Endodermal cell (in vitro differentiated cells): ENCODE results near the gene MTR. TPM values are rescaled to one million over a fixed set of nuclear protein-coding genes. Genes with fewer than 3 reads are reported as not detected.

Experiments used
- DNase-seq: peaks from one replicate; pipeline ENCODE4 v3.0.0-alpha.2; 2017
- H3K27ac ChIP-seq: 2 replicates; pipeline ENCODE4 v1.5.1; 2013; ENCODE audit warnings: mild to moderate bottlenecking, low read depth, low read length, moderate library complexity
- H3K27me3 ChIP-seq: 2 replicates; pipeline ENCODE4 v1.6.1; 2013; ENCODE audit warnings: mild to moderate bottlenecking, low read length, moderate library complexity; ENCODE audit not compliant: insufficient read depth, control insufficient read depth, poor library complexity, severe bottlenecking
- H3K36me3 ChIP-seq: 2 replicates; pipeline ENCODE4 v1.7.0; 2013; ENCODE audit warnings: mild to moderate bottlenecking, low read length, moderate library complexity; ENCODE audit not compliant: control insufficient read depth, insufficient read depth
- H3K4me1 ChIP-seq: one replicate; pipeline ENCODE4 v1.7.0; 2013; ENCODE audit warnings: low read length; ENCODE audit not compliant: control insufficient read depth, insufficient read depth
- H3K4me3 ChIP-seq: 2 replicates; pipeline ENCODE4 v1.5.1; 2013; ENCODE audit warnings: mild to moderate bottlenecking, low read length, moderate library complexity
- H3K9ac ChIP-seq: 2 replicates; pipeline ENCODE4 v1.6.1; 2013; ENCODE audit warnings: mild to moderate bottlenecking, low read length, moderate library complexity; ENCODE audit not compliant: poor library complexity, severe bottlenecking; ENCODE audit errors: extremely low read depth
- H3K9me3 ChIP-seq: 2 replicates; pipeline ENCODE4 v1.6.1; 2013; ENCODE audit warnings: mild to moderate bottlenecking, low read length, moderate library complexity; ENCODE audit not compliant: control insufficient read depth
- H3K27ac Mint-ChIP-seq: 2 replicates; pipeline ENCODE4 v1.8.0; 2020; ENCODE audit warnings: mixed read lengths
- H3K27me3 Mint-ChIP-seq: 2 replicates; pipeline ENCODE4 v1.8.0; 2021; ENCODE audit warnings: mild to moderate bottlenecking, mixed read lengths; ENCODE audit not compliant: insufficient read depth
- H3K36me3 Mint-ChIP-seq: 2 replicates; pipeline ENCODE4 v1.8.0; 2020; ENCODE audit warnings: low read depth, mixed read lengths
- H3K4me1 Mint-ChIP-seq: 2 replicates; pipeline ENCODE4 v1.8.0; 2020; ENCODE audit warnings: mixed read lengths
- H3K4me3 Mint-ChIP-seq: 2 replicates; pipeline ENCODE4 v1.8.0; 2020; ENCODE audit warnings: mild to moderate bottlenecking, moderate library complexity, mixed read lengths
- H3K9me3 Mint-ChIP-seq: 2 replicates; pipeline ENCODE4 v1.8.0; 2020; ENCODE audit warnings: mild to moderate bottlenecking, mixed read lengths
- CTCF ChIP-seq: fragments of 200-600 bp; sonication (generic); conservative IDR thresholded peaks from 2 replicates; pipeline ENCODE4 v1.5.0; 2021; ENCODE audit warnings: antibody characterized with exemption, mild to moderate bottlenecking
- WGBS, 2 experiments: methylation state at CpG; one replicate each; pipeline versions ENCODE4 v1.1.5 to v1.1.7; 2013; ENCODE audit warnings: missing lambda C conversion rate in 2 of 2, mixed read lengths in 1 of 2; ENCODE audit not compliant: insufficient coverage in 1 of 2, insufficient read length in 1 of 2; 5-methylcytosine and 5-hydroxymethylcytosine counted together
- total RNA-seq, 2 donors: library from RNA; stranded (reverse); fragmentation: NEBNext Ultra II Directional in 1 of 2; extraction: Animal tissue kit (Norgen Biotek cat#: 25700) in 1 of 2; gene quantifications; 2 replicates in 1 of 2; 3 replicates in 1 of 2; pipeline ENCODE4 v1.2.1, GENCODE V29; 2021

The MTR gene
- total RNA-seq, 2 donors from 2014 or later, result 28.5 to 29.5 TPM

GRCh38 chr1:236751935-236752334, 43.2 kb upstream of the MTR start:
- Histone ChIP-seq H3K27me3 (no peaks in the 10 kb centered on the region), H3K4me1 (no peaks in the 10 kb centered on the region), H3K9ac (no peak overlapping the region), H3K9me3 (no peaks in the 10 kb centered on the region), H3K36me3 (no peaks in the 10 kb centered on the region), H3K4me3 (no peak overlapping the region), H3K27ac (no peak overlapping the region)
- H3K9me3 Mint-ChIP-seq, result no peaks in the 10 kb centered on the region
- no peak for TF ChIP-seq CTCF
- no peak for DNase-seq
- no peaks in the 10 kb centered on the region for H3K27me3 Mint-ChIP-seq
- no peak overlapping the region for H3K4me3 Mint-ChIP-seq
- H3K36me3 Mint-ChIP-seq, result no peaks in the 10 kb centered on the region
- WGBS, 2 experiments, result 89 to 90% methylated on average over 4 of the region's 4 CpGs
- H3K27ac Mint-ChIP-seq, result no peak overlapping the region
- no peaks in the 10 kb centered on the region for H3K4me1 Mint-ChIP-seq

GRCh38 chr1:236753516-236753915, 41.6 kb upstream of the MTR start:
- Histone ChIP-seq H3K36me3 (no peaks in the 10 kb centered on the region), H3K9me3 (no peaks in the 10 kb centered on the region), H3K27ac (no peak overlapping the region), H3K27me3 (no peaks in the 10 kb centered on the region), H3K9ac (no peak overlapping the region), H3K4me3 (no peak overlapping the region), H3K4me1 (no peaks in the 10 kb centered on the region)
- no peaks in the 10 kb centered on the region for H3K4me1 Mint-ChIP-seq
- no peaks in the 10 kb centered on the region for H3K36me3 Mint-ChIP-seq
- 71 to 84% methylated on average over 3 to 5 of the region's 5 CpGs for WGBS, 2 experiments
- H3K4me3 Mint-ChIP-seq, result no peak overlapping the region
- peak; percentile 77 for TF ChIP-seq CTCF
- H3K27ac Mint-ChIP-seq, result no peak overlapping the region
- no peaks in the 10 kb centered on the region for H3K9me3 Mint-ChIP-seq
- H3K27me3 Mint-ChIP-seq, result no peaks in the 10 kb centered on the region
- DNase-seq, result peak; percentile 79

- H3K27me3 Mint-ChIP-seq, result no peaks in the 10 kb centered on the region
- no peaks in the 10 kb centered on the region for H3K36me3 ChIP-seq
These were observed 41.1 kb upstream of the MTR start for GRCh38 chr1:236753964-236754363.

More at GRCh38 chr1:236753964-236754363, 41.1 kb upstream of the MTR start:
- Histone ChIP-seq H3K9ac (no peak overlapping the region), H3K27me3 (no peaks in the 10 kb centered on the region), H3K9me3 (no peaks in the 10 kb centered on the region), H3K4me1 (no peaks in the 10 kb centered on the region), H3K4me3 (no peak overlapping the region), H3K27ac (no peak overlapping the region)
- Mint-ChIP-seq H3K36me3 (no peaks in the 10 kb centered on the region), H3K27ac (no peak overlapping the region), H3K4me1 (no peaks in the 10 kb centered on the region), H3K9me3 (no peaks in the 10 kb centered on the region), H3K4me3 (no peak overlapping the region)
- 96 to 100% methylated on average over 4 to 14 of the region's 14 CpGs for WGBS, 2 experiments
- DNase-seq, result no peak
- no peak for TF ChIP-seq CTCF
